Activated naive CD4-positive, alpha-beta T cell treated with anti-CD3 and anti-CD28 coated beads, Interleukin-2, amount 50 U/mL, for 16 hours (primary cell): ENCODE data around the gene C11orf21.

Experiments used
- DNase-seq: peaks from one replicate; pipeline ENCODE4 v3.0.0-alpha.2; 2020

The C11orf21 gene

GRCh38 chr11:2320568-2321310, 19.0 kb upstream of the C11orf21 start:
- no peak for DNase-seq

GRCh38 chr11:2319791-2320472, 18.2 kb upstream of the C11orf21 start:
- no peak for DNase-seq

GRCh38 chr11:2318707-2319106, 17.0 kb upstream of the C11orf21 start:
- DNase-seq = no peak

GRCh38 chr11:2318123-2318522, 16.4 kb upstream of the C11orf21 start:
- no peak for DNase-seq

- DNase-seq = no peak
These were observed 15.8 kb upstream of the C11orf21 start for GRCh38 chr11:2317354-2318050.

- DNase-seq = no peak
These were observed 15.2 kb upstream of the C11orf21 start for GRCh38 chr11:2316963-2317244.

- DNase-seq = no peak
These were observed 14.6 kb upstream of the C11orf21 start for GRCh38 chr11:2316169-2316962.

- no peak for DNase-seq
These were observed 13.9 kb upstream of the C11orf21 start for GRCh38 chr11:2315395-2316168.

GRCh38 chr11:2314525-2315394, 13.0 kb upstream of the C11orf21 start:
- DNase-seq = no peak

- DNase-seq = no peak
These were observed 12.4 kb upstream of the C11orf21 start for GRCh38 chr11:2314136-2314524.

- DNase-seq = no peak
These were observed 11.6 kb upstream of the C11orf21 start for GRCh38 chr11:2313051-2313951.

- DNase-seq = no peak
These were observed 10.7 kb upstream of the C11orf21 start for GRCh38 chr11:2312232-2313042.

- no peak for DNase-seq
These were observed 9.8 kb upstream of the C11orf21 start for GRCh38 chr11:2311353-2312133.

GRCh38 chr11:2310786-2311352, 9.2 kb upstream of the C11orf21 start:
- DNase-seq = no peak

GRCh38 chr11:2310073-2310785, 8.5 kb upstream of the C11orf21 start:
- no peak for DNase-seq

- DNase-seq = no peak
These were observed 7.7 kb upstream of the C11orf21 start for GRCh38 chr11:2309251-2310072.

GRCh38 chr11:2308713-2309112, 7.0 kb upstream of the C11orf21 start:
- no peak for DNase-seq
